ENCODE data around the gene TMEM135. TPM values are rescaled to one million over a fixed set of nuclear protein-coding genes. Genes with fewer than 3 reads are reported as not detected.
"Not testable (repeated sequence)": the region's sequence is repeated elsewhere in the genome, so short reads cannot be mapped to it uniquely, and the experiment has no call there.

The TMEM135 gene
- total RNA-seq, 2 donors from 2014 or later = 23.0 to 40.3 TPM

GRCh38 chr11:87259736-87260135 lies 222.0 kb downstream of the TMEM135 start:
- peaks cover 15 to 21% of the 10 kb centered on the region in 2 donors for H3K4me1 Mint-ChIP-seq (ENCODE audit: low read depth in 2 of 2)
- ATAC-seq = no peak
- no peaks in the 10 kb centered on the region for H3K27me3 Mint-ChIP-seq

GRCh38 chr11:87260811-87261210 lies 223.1 kb downstream of the TMEM135 start:
- Mint-ChIP-seq H3K27ac (no peak overlapping the region), H3K4me1 (ENCODE audit: low read depth in 2 of 2) (peaks cover 4 to 11% of the 10 kb centered on the region in 2 donors), H3K4me3 (no peak overlapping the region), H3K27me3 (no peaks in the 10 kb centered on the region), H3K36me3 (no peaks in the 10 kb centered on the region), H3K9me3 (no peaks in the 10 kb centered on the region)
- DNase-seq (ENCODE audit: low spot score) (no peak), ATAC-seq (no peak)

More at GRCh38 chr11:87259736-87260135, 222.0 kb downstream of the TMEM135 start:
- Mint-ChIP-seq H3K36me3 (no peaks in the 10 kb centered on the region), H3K9me3 (no peaks in the 10 kb centered on the region), H3K27ac (no peak overlapping the region), H3K4me3 (no peak overlapping the region)
- DNase-seq (ENCODE audit: low spot score) = no peak

GRCh38 chr11:87263264-87263838 lies 225.6 kb downstream of the TMEM135 start:
- Mint-ChIP-seq H3K9me3 (no peaks in the 10 kb centered on the region), H3K27me3 (no peaks in the 10 kb centered on the region), H3K4me1 (ENCODE audit: low read depth in 2 of 2) (peaks cover 0 to 3% of the 10 kb centered on the region in 2 donors), H3K4me3 (no peak overlapping the region), H3K36me3 (no peaks in the 10 kb centered on the region), H3K27ac (no peak overlapping the region)
- ATAC-seq = no peak
- DNase-seq (ENCODE audit: low spot score) = no peak

- H3K27me3 Mint-ChIP-seq = no peaks in the 10 kb centered on the region
- H3K36me3 Mint-ChIP-seq = no peaks in the 10 kb centered on the region
- no peaks in the 10 kb centered on the region for H3K4me1 Mint-ChIP-seq (ENCODE audit: low read depth in 2 of 2)
- H3K9me3 Mint-ChIP-seq = no peaks in the 10 kb centered on the region
- DNase-seq (ENCODE audit: low spot score) (no peak), ATAC-seq (no peak)
- H3K4me3 Mint-ChIP-seq = no peak overlapping the region
- H3K27ac Mint-ChIP-seq = no peak overlapping the region
These were observed 226.2 kb downstream of the TMEM135 start for GRCh38 chr11:87263979-87264378.

GRCh38 chr11:87265132-87265531 lies 227.4 kb downstream of the TMEM135 start:
- DNase-seq (ENCODE audit: low spot score) = no peak

GRCh38 chr11:87265979-87266378 lies 228.2 kb downstream of the TMEM135 start:
- H3K27me3 Mint-ChIP-seq = no peaks in the 10 kb centered on the region
- H3K36me3 Mint-ChIP-seq = no peaks in the 10 kb centered on the region
- H3K9me3 Mint-ChIP-seq = no peaks in the 10 kb centered on the region
- no peak for DNase-seq (ENCODE audit: low spot score)
- no peak overlapping the region for H3K27ac Mint-ChIP-seq
- no peak for ATAC-seq
- H3K4me1 Mint-ChIP-seq (ENCODE audit: low read depth in 2 of 2) = no peaks in the 10 kb centered on the region
- no peak overlapping the region for H3K4me3 Mint-ChIP-seq

More at GRCh38 chr11:87265132-87265531, 227.4 kb downstream of the TMEM135 start:
- Mint-ChIP-seq H3K9me3 (no peaks in the 10 kb centered on the region), H3K27me3 (no peaks in the 10 kb centered on the region), H3K4me3 (no peak overlapping the region), H3K36me3 (no peaks in the 10 kb centered on the region), H3K4me1 (ENCODE audit: low read depth in 2 of 2) (no peaks in the 10 kb centered on the region), H3K27ac (no peak overlapping the region)
- ATAC-seq = no peak

GRCh38 chr11:87266751-87267150 lies 229.0 kb downstream of the TMEM135 start:
- ATAC-seq (no peak), DNase-seq (ENCODE audit: low spot score) (no peak)
- Mint-ChIP-seq H3K4me3 (no peak overlapping the region), H3K4me1 (ENCODE audit: low read depth in 2 of 2) (no peaks in the 10 kb centered on the region), H3K36me3 (no peaks in the 10 kb centered on the region), H3K27ac (no peak overlapping the region), H3K9me3 (no peaks in the 10 kb centered on the region), H3K27me3 (no peaks in the 10 kb centered on the region)

GRCh38 chr11:87271951-87272350 lies 234.2 kb downstream of the TMEM135 start:
- H3K27ac Mint-ChIP-seq; H3K9me3 Mint-ChIP-seq; H3K36me3 Mint-ChIP-seq; H3K4me3 Mint-ChIP-seq; H3K4me1 Mint-ChIP-seq (ENCODE audit: low read depth in 2 of 2); DNase-seq (ENCODE audit: low spot score); ATAC-seq; H3K27me3 Mint-ChIP-seq: not testable (repeated sequence)

- no peak for DNase-seq (ENCODE audit: low spot score)
- H3K36me3 Mint-ChIP-seq = no peaks in the 10 kb centered on the region
- ATAC-seq = no peak
- no peak overlapping the region for H3K4me3 Mint-ChIP-seq
- H3K9me3 Mint-ChIP-seq = no peaks in the 10 kb centered on the region
- H3K27ac Mint-ChIP-seq = no peak overlapping the region
- no peaks in the 10 kb centered on the region for H3K4me1 Mint-ChIP-seq (ENCODE audit: low read depth in 2 of 2)
- no peaks in the 10 kb centered on the region for H3K27me3 Mint-ChIP-seq
These were observed 237.4 kb downstream of the TMEM135 start for GRCh38 chr11:87275176-87275575.

GRCh38 chr11:87280143-87280542 lies 242.4 kb downstream of the TMEM135 start:
- Mint-ChIP-seq H3K27ac (no peak overlapping the region), H3K4me1 (ENCODE audit: low read depth in 2 of 2) (no peaks in the 10 kb centered on the region)

GRCh38 chr11:87281496-87281895 lies 243.8 kb downstream of the TMEM135 start:
- Mint-ChIP-seq H3K27me3 (no peaks in the 10 kb centered on the region), H3K9me3 (no peaks in the 10 kb centered on the region), H3K4me3 (no peak overlapping the region), H3K27ac (no peak overlapping the region), H3K4me1 (ENCODE audit: low read depth in 2 of 2) (no peaks in the 10 kb centered on the region), H3K36me3 (no peaks in the 10 kb centered on the region)
- DNase-seq (ENCODE audit: low spot score) (no peak), ATAC-seq (no peak)

More at GRCh38 chr11:87280143-87280542, 242.4 kb downstream of the TMEM135 start:
- Mint-ChIP-seq H3K27me3 (no peaks in the 10 kb centered on the region), H3K36me3 (no peaks in the 10 kb centered on the region), H3K4me3 (no peak overlapping the region), H3K9me3 (no peaks in the 10 kb centered on the region)
- ATAC-seq (no peak), DNase-seq (ENCODE audit: low spot score) (no peak)

- no peak overlapping the region for H3K27ac Mint-ChIP-seq
- no peaks in the 10 kb centered on the region for H3K36me3 Mint-ChIP-seq
- H3K27me3 Mint-ChIP-seq = no peaks in the 10 kb centered on the region
- H3K4me1 Mint-ChIP-seq (ENCODE audit: low read depth in 2 of 2) = no peaks in the 10 kb centered on the region
- no peak overlapping the region for H3K4me3 Mint-ChIP-seq
- ATAC-seq = no peak
- H3K9me3 Mint-ChIP-seq = no peaks in the 10 kb centered on the region
- no peak for DNase-seq (ENCODE audit: low spot score)
These were observed 246.6 kb downstream of the TMEM135 start for GRCh38 chr11:87284306-87284705.

GRCh38 chr11:87285674-87286073 lies 247.9 kb downstream of the TMEM135 start:
- not testable (repeated sequence) for DNase-seq (ENCODE audit: low spot score); H3K27ac Mint-ChIP-seq

GRCh38 chr11:87286338-87286737 lies 248.6 kb downstream of the TMEM135 start:
- DNase-seq (ENCODE audit: low spot score) (no peak), ATAC-seq (no peak)
- H3K27ac Mint-ChIP-seq = no peak overlapping the region
- H3K36me3 Mint-ChIP-seq = no peaks in the 10 kb centered on the region
- H3K4me1 Mint-ChIP-seq (ENCODE audit: low read depth in 2 of 2) = no peaks in the 10 kb centered on the region
- no peaks in the 10 kb centered on the region for H3K27me3 Mint-ChIP-seq
- no peaks in the 10 kb centered on the region for H3K9me3 Mint-ChIP-seq
- no peak overlapping the region for H3K4me3 Mint-ChIP-seq

More at GRCh38 chr11:87285674-87286073, 247.9 kb downstream of the TMEM135 start:
- H3K36me3 Mint-ChIP-seq; H3K4me3 Mint-ChIP-seq; ATAC-seq; H3K4me1 Mint-ChIP-seq (ENCODE audit: low read depth in 2 of 2); H3K27me3 Mint-ChIP-seq; H3K9me3 Mint-ChIP-seq: not testable (repeated sequence)

All from natural killer cell treated with Interleukin-12 subunit alpha and Interleukin-12 subunit beta and Interleukin-15 and Interleukin-18, amount 100 ng/mL, for 72 hours (primary cell).